ENCODE measurements around the gene PCBP3. TPM values are rescaled to one million over a fixed set of nuclear protein-coding genes. Genes with fewer than 3 reads are reported as not detected.

The PCBP3 gene
- total RNA-seq, 1 donor from 2014 or later, result 11.8 TPM

DNA sequence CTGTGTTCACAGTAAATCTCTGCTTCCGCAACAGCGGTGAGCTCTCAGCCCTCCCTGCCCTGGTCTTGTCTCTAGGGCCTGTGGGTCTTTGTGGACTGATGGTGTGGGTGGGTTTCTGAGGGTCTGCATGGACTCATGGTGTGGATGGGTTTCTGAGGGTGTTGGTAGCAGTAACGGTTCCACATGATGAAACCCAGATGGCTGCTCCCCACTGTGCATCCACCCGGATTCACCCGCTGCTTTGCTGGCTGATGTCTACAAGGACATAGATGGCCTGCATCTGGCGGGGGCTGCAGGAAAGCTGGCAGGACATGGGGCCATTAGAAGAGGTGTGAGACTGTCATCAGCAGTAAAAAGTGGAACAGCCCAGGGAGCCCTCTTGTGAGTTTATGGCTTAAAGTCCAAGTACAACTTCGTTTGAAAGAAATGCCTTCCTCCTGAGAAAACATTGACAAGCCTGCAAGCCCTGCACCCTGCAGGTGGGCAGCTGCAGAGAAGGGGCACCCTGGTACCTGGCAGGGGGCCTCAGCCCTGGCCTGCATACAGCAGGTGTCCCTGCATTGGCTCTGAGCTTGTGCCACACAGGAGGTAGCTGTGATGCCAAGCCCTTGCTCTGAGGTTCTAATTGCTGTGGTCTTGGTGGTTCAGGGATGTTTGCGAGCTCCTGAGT lies 181.2 kb downstream of the PCBP3 start:
- peaks cover 10% of the 10 kb centered on the region for H3K4me1 Mint-ChIP-seq (ENCODE audit: low read depth)
- H3K27me3 Mint-ChIP-seq (ENCODE audit: low read depth), result peaks cover 3% of the 10 kb centered on the region
- H3K27ac Mint-ChIP-seq (ENCODE audit: unreplicated experiment), result no peak overlapping the region
- H3K4me3 Mint-ChIP-seq (ENCODE audit: unreplicated experiment), result no peak overlapping the region
- DNase-seq (ENCODE audit: low spot score), result no peak
- no peaks in the 10 kb centered on the region for H3K36me3 Mint-ChIP-seq (ENCODE audit: low read depth)
- no peaks in the 10 kb centered on the region for H3K9me3 Mint-ChIP-seq (ENCODE audit: low read depth)
- TF ChIP-seq, protein P1, sequence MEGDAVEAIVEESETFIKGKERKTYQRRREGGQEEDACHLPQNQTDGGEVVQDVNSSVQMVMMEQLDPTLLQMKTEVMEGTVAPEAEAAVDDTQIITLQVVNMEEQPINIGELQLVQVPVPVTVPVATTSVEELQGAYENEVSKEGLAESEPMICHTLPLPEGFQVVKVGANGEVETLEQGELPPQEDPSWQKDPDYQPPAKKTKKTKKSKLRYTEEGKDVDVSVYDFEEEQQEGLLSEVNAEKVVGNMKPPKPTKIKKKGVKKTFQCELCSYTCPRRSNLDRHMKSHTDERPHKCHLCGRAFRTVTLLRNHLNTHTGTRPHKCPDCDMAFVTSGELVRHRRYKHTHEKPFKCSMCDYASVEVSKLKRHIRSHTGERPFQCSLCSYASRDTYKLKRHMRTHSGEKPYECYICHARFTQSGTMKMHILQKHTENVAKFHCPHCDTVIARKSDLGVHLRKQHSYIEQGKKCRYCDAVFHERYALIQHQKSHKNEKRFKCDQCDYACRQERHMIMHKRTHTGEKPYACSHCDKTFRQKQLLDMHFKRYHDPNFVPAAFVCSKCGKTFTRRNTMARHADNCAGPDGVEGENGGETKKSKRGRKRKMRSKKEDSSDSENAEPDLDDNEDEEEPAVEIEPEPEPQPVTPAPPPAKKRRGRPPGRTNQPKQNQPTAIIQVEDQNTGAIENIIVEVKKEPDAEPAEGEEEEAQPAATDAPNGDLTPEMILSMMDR (IDR thresholded peaks at IDR 0.05), result no peak

DNA sequence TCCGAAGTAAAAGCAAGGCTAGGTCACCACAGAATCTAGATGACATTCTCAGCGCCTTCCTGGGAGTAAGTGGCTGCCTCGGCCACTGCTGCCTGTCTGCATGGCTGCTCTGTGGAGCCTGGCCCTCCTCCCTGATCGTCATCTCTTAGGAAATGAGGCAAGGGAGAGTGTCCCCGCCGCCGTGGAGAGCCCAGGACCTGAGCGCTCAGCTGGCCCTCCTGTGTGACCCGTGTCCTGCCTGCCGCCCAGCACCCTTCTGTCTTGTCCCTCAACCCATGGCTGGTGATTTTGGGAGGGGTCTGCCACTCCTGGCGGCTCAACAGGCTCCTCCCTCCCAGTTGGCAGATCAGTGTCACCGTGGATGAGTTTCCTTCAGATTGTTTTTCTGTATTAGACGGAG lies 181.7 kb downstream of the PCBP3 start:
- Mint-ChIP-seq H3K4me1 (ENCODE audit: low read depth) (peaks cover 6% of the 10 kb centered on the region), H3K27me3 (ENCODE audit: low read depth) (peaks cover 3% of the 10 kb centered on the region), H3K4me3 (ENCODE audit: unreplicated experiment) (no peak overlapping the region), H3K27ac (ENCODE audit: unreplicated experiment) (no peak overlapping the region), H3K9me3 (ENCODE audit: low read depth) (no peaks in the 10 kb centered on the region), H3K36me3 (ENCODE audit: low read depth) (no peaks in the 10 kb centered on the region)
- TF ChIP-seq, protein P1 (IDR thresholded peaks at IDR 0.05), result no peak
- DNase-seq (ENCODE audit: low spot score), result no peak

DNA sequence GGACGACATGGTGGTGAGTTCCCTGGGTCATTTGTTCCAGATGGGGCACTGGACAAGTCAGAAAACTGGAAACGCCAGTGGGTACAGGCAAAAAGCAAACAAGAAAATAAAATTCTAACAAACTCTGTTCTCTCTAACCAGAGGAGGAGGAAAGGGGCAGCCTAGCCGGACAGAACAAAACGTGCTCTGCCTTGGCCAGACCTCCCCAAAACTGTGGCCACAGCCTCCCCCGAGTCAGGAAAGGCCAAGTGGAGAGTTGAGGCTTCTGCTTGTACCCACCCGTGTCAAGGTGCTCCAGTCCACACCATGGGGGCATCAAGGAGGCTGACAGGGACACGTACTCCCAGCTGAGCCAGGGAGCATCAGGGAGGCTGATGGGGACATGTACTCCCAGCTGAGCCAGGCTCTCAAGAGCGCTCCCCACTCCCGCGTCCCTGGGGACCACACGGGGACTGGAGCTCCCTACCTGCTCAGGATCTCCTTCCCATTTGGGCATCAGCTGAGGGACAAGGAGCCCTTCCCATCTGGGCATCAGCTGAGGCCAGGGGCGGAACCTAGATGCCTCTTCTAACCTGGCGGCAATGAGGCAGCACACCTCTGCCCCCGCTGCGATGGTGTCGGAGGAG lies 183.3 kb downstream of the PCBP3 start:
- no peak for DNase-seq (ENCODE audit: low spot score)
- no peaks in the 10 kb centered on the region for H3K36me3 Mint-ChIP-seq (ENCODE audit: low read depth)
- H3K4me3 Mint-ChIP-seq (ENCODE audit: unreplicated experiment), result no peak overlapping the region
- H3K27ac Mint-ChIP-seq (ENCODE audit: unreplicated experiment), result no peak overlapping the region
- H3K9me3 Mint-ChIP-seq (ENCODE audit: low read depth), result no peaks in the 10 kb centered on the region
- TF ChIP-seq, protein P1 (IDR thresholded peaks at IDR 0.05), result no peak
- peaks cover 1% of the 10 kb centered on the region for H3K27me3 Mint-ChIP-seq (ENCODE audit: low read depth)
- H3K4me1 Mint-ChIP-seq (ENCODE audit: low read depth), result no peaks in the 10 kb centered on the region

DNA sequence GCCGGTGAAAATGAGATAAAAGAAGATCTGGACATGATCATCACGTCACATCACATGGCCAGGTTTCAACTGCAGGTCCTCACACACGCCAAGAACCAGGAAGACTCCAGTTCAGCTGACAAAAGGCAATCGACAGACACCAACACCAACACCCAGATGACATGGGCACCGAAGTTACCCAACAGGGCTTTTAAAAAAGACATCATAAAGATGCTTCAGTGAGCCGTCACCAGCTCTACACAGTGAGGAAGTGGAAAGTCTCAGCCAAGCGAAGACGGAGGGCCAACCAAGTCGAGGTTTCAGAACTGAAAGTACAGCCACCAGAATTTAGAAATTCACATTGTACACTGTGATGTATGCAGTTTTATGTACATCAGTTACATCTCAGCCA lies 183.8 kb downstream of the PCBP3 start:
- TF ChIP-seq, protein P1 (IDR thresholded peaks at IDR 0.05), result no peak
- no peak overlapping the region for H3K27ac Mint-ChIP-seq (ENCODE audit: unreplicated experiment)
- no peaks in the 10 kb centered on the region for H3K36me3 Mint-ChIP-seq (ENCODE audit: low read depth)
- H3K9me3 Mint-ChIP-seq (ENCODE audit: low read depth), result no peaks in the 10 kb centered on the region
- no peaks in the 10 kb centered on the region for H3K27me3 Mint-ChIP-seq (ENCODE audit: low read depth)
- peaks cover 1% of the 10 kb centered on the region for H3K4me1 Mint-ChIP-seq (ENCODE audit: low read depth)
- H3K4me3 Mint-ChIP-seq (ENCODE audit: unreplicated experiment), result no peak overlapping the region
- DNase-seq (ENCODE audit: low spot score), result no peak

DNA sequence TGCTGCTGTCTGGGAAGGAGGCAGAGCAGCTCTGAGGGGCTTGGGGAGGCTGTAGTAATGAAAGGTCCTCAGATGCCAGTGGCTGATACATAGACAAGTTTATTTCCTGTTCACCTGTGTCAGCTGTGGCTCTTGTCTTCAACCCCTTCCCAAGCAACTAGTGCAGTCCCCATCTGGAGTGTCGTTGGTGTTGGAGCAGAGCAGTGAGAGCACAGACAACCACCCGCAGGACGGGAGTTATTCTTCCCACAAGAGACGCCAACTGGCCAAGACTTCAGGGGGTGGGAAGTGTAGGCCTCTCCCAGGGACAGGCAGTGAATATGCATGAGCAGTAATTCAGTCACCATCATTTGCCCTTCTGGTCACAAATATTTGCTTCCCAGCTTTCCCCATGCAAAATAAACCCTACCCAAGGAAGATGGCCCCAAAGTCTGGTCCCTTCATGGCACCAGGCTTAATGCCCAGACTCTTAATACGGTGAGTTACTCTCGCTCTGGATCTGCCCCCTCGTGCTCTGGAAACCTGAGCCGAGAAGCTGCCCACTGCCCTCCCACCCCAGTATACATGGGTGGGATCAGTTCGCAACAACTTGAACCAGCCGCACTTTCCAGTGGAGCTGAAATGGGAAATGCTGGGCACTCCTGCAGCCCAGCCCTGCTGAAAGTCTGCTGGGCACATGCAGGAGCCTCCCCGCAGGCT lies 184.5 kb downstream of the PCBP3 start:
- Mint-ChIP-seq H3K9me3 (ENCODE audit: low read depth) (no peaks in the 10 kb centered on the region), H3K36me3 (ENCODE audit: low read depth) (no peaks in the 10 kb centered on the region), H3K4me3 (ENCODE audit: unreplicated experiment) (no peak overlapping the region), H3K27me3 (ENCODE audit: low read depth) (no peaks in the 10 kb centered on the region), H3K27ac (ENCODE audit: unreplicated experiment) (no peak overlapping the region), H3K4me1 (ENCODE audit: low read depth) (peaks cover 8% of the 10 kb centered on the region)
- TF ChIP-seq, protein P1 (IDR thresholded peaks at IDR 0.05), result no peak
- no peak for DNase-seq (ENCODE audit: low spot score)

Data from chondrocyte (in vitro differentiated cells).